CD4-positive, alpha-beta T cell treated with Interleukin-4 for 4 hours (primary cell): Measurements from ENCODE around the gene CKAP2.
"Not testable (repeated sequence)": the region's sequence is repeated elsewhere in the genome, so short reads cannot be mapped to it uniquely, and the experiment has no call there.

ENCODE experiments used
- DNase-seq: peaks from one replicate; pipeline ENCODE4 v3.0.0-alpha.2; 2020

CKAP2 gene

DNA sequence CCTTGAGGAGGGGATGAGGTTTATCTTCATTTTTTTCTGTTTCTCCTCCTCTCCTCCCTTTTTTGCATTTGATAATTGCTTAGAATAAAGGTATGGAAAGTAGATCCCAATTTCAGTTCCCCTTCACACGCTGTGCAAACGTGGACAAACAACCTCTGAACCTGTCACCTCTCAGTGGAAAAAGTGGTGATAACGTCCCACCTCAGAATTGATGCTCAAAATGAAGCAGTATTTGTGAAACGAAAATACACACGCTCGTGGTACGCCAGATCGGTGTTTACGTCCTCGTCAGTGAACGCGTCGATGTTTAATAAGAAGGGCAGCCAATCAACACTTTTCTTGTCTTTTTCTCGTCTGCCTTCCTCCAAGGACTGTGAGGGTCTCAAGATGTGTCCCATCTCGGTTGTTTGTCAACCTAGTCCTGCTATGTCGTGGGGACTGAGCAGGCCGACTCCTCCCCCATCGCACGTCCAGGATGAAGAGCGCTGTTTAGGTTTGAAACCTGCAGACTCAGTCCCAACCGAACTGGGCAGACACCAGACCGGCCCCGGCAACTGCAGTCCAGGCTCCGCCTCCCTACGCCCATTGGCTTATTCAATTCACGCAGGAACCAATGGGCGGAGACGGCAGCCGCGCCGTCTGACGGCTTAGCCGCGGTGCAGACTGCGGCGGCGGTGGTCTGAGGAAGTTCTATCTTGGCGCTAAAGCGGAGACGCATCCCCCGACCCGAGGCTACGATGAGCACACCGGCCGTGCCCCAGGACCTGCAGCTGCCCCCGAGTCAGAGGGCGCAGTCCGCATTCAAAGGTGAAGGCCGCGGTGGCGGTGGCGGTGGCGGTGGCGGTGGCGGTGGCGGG is at the start of gene CKAP2:
CKAP2 (plus strand) TSS at position 659 of the 857 bp plus-strand sequence; CDS start at position 738, 79 bp downstream.
- peak; percentile 93 for DNase-seq

GRCh38 chr13:52405767-52406494 is 49.3 kb upstream of the CKAP2 start, which contains the start of gene THSD1:
THSD1 (minus strand) TSS chr13:52406172; CDS start chr13:52402600, 3,572 bp downstream.
- no peak for DNase-seq

- no peak for DNase-seq
These were observed 48.6 kb upstream of the CKAP2 start for GRCh38 chr13:52406629-52407028.

DNA sequence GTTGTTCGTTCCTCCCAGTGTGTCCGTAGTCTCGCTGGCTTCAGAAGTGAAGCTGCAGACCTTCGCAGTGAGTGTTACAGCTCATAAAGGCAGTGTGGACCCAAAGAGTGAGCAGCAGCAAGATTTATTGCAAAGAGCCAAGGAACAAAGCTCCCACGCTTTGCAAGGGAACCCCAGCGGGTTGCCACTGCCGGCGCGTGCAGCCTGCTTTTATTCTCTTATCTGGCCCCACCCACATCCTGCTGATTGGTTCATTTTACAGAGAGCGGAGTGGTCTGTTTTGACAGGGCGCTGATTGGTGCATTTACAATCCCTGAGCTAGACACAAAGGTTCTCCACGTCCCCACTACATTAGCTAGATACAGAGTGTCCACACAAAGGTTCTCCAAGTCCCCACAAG is 47.8 kb upstream of the CKAP2 start:
- not testable (repeated sequence) for DNase-seq

- DNase-seq: not testable (repeated sequence)
These were observed 47.1 kb upstream of the CKAP2 start for GRCh38 chr13:52408071-52408658.

DNA sequence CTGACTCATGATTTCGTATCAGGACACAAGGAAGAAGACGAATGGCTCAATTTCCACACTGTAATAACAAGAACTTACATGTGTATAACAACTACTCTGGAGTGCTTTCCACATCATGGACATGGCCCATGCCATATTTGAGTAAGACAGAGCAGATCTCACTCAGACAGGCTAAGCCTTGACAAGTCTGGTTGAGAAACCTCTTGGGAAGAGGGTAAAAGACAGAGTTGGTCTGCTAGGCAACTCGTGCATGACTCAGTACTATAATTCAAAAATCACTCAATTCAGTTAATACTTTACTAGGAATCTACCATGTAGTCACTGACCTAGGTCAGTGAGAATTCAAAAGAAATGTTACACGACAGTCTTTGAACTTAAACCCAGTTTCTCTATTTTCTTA is 43.6 kb upstream of the CKAP2 start:
- no peak for DNase-seq

DNA sequence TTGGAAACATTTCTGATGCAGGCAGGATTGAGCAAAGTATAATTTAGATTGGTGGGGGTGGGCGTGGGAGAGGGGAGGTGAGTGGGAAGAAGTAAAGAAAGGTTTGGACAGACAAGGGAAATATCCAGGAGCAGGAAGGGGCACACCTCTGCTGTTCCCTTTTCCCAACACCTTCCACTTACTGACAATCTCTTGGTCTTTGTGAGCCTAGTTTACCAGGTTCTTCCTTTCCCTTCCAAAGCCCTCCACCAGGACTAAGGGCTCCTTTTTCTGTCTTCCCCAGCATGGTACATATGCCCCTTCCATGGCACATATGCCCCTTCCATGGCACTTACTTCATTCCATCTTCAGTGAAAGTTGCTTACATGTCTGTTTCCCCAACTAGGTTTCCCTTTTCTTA is 43.1 kb upstream of the CKAP2 start:
- no peak for DNase-seq

DNA sequence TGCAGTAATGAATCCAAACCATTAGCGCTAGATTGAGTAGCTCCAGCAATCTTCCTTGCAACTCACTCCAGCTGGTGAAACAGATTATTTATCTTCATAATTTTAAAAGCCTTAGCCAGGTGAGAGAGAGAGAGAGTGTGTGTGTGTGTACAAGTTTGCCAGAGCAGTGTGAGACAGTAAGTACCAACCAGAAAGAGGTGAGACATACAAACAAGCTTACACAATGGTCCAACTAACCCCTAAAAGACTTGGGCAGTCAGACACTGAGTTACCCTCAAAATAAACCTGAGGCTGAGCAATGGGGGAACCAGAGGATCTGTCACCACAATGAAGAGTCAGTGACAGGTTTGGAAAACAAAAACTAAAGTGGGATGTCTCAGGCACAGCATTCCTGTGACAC is 41.2 kb upstream of the CKAP2 start:
- DNase-seq: no peak

GRCh38 chr13:52414963-52415362 is 40.3 kb upstream of the CKAP2 start:
- DNase-seq: no peak

GRCh38 chr13:52419080-52419479 is 36.2 kb upstream of the CKAP2 start:
- no peak for DNase-seq

DNA sequence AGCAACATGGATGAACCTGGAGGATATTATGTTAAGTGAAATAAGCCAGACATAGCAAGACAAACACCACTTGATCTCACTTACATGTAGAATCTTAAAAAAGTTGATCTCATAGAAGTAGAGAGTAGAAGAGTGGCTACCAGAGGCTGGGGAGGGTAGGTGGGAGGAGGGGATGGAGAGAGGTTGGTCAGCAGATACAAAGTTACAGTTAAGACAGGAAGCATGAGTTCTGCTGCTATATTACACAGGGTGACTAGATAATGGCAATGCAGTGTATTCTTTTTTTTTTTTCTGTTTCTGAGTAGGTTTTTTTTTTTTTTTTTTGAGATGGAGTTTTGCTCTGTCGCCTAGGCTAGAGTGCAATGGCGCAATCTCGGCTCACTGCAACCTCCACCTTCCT is 34.1 kb upstream of the CKAP2 start:
- no peak for DNase-seq

GRCh38 chr13:52428295-52428694 is 27.0 kb upstream of the CKAP2 start:
- no peak for DNase-seq

DNA sequence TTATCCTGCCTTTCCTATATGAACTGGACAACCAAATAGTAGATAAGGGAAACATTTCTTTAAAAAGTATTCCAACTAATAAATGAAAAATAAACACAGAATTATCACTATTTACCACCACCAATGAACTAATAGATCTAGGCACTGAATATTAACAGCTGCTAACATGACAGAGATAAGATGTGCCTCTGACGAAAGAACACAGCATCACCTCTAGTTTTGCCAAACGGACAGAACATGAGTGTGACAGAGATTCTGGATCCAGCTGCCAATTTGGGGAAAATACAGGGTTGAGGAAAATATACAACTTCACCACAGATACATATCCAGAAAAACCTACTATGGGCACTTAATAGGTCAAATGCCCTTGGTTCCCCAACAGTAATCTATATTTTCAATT is 22.8 kb upstream of the CKAP2 start:
- no peak for DNase-seq

DNA sequence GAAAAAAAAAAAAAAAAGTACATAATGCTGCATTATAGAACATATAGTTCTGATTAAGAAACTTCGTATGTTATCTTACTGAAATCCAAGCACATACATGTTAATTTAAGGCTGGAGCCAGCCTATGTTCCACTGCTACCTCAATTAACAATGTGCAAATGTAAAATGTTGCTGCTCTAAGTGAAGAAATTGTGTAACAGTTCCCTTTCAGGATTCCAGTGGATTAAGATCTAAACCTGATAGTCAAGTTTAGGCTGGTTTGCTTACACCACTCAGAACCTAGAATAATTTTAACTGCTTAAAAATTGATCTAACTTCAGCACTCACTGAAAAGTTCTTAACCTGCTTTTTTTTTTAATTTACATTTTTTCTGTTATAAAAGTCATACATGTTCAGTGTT is 9.0 kb upstream of the CKAP2 start:
- no peak for DNase-seq

DNA sequence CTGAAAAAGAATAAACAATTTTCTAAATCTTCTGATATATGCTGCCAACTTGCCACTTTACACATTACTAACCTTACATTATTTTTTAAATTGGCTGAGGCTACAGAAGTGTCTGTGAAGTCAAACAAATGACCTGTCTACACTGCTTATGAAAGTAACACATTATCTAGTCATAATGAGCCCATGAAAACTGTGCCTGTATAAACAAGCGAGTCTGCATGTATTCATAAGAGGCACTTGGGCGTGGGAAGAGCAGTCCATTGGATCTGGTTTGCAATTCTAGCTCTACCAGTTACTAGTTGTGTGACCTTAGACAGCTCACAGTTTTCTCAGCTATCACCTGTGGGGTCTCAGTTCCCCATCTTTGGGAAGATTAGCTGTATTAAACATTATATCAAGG is 7.9 kb upstream of the CKAP2 start:
- no peak for DNase-seq

GRCh38 chr13:52447815-52448552 is 7.3 kb upstream of the CKAP2 start:
- no peak for DNase-seq

DNA sequence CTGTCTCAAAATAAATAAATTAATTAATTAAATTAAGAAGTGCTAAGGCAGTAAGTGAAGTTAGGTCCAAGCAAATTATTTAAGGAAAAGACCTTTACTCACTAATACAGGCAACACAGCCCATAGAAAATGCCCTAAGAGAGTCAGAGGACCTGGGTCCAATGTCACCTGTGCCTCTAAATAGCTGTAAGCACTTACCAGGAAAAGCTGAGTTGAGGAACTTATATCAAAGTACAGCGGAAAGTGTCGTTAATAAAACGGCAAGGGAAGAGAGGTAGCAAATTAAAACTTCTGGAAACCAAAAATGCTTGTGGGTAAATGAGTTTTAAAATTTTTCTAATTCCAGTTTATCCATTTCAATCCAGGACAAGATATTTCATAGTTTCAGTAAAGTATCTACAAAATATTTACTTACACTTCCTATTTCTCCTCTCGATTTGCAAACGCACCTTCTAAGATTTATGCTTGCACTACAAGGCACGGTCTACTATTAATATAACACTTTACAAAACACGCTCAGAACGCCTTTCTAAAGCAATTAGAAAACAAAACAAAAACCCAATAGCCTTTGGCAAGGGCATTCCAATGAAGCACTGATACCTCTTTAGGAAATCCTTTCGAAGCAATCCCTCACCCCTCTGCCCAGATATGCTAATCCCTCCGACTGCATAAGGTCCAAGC is 5.8 kb upstream of the CKAP2 start:
- no peak for DNase-seq

DNA sequence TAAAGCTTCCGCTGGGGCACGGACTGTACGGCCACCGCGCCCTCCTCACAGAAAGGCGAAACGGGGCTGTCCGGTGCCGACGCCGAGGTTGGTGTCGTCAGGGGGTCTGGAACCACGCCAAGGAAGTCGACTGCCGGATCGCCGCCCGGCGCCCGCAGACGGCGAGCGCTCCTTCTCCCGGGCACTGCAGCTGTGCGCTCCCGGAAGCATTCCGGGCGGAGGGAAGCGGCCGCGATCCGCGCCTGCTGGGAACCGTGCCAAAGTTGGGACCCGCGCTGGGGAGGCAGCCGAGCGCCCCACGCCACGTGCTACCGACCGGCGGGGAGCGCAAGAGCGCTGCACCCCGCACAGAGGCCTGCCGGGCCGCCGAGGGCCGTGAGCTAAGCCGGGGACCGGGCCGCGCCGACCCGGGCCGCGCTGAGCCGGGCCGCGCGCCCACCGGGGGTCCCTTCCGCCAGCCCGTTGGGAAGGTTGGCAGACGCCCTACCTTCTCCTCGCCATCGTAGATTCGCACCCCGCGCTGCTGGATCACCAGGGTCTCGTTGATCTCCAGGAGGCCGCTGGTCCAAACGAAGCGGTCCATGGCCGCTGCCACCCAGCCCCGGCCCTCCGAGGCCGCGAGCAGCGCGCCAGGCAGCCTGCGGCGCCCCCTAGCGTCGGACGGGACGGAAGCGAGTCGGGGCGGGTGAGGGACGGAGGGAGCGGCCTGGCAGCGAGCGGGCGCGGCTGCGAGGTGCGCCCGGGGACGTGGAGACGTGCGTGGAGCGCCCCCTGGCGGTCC is 5.1 kb upstream of the CKAP2 start, which contains the start of gene VPS36:
VPS36 (minus strand) TSS at position 623 of the 781 bp plus-strand sequence; CDS start at position 583, 40 bp downstream.
- peak; percentile 94 for DNase-seq

- DNase-seq: no peak
These were observed 4.5 kb upstream of the CKAP2 start for GRCh38 chr13:52450793-52451116.

- no peak for DNase-seq
These were observed 4.0 kb upstream of the CKAP2 start for GRCh38 chr13:52451135-52451804.

DNA sequence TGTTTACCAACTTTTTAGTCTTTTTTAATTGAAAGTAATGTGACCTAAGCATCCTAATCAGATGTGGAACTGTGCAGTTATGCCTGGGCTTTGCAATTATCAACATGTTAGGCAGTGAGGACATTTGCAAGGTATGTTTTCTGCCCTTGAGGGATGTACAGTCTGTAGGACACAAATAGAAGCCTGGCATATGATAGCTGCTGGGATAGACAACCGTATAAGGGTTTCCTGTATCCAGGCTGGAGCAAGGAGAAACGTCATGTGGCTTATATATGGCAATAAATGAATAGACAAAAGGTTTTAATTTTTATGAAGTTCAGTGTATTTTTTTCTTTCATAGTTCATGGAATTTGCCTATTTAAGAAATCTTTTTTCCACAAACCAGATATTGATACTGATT is 2.8 kb upstream of the CKAP2 start:
- DNase-seq: no peak
